ENCODE measurements around the gene EIF3M. TPM values are rescaled to one million over a fixed set of nuclear protein-coding genes. Genes with fewer than 3 reads are reported as not detected.

Gene EIF3M
- total RNA-seq, 4 donors from 2014 or later: 163 to 257 (median 177) TPM

- WGBS, 2 donors: 87 to 88% methylated on average over 7 of the region's 7 CpGs
- Histone ChIP-seq H3K4me1 (no peaks in the 10 kb centered on the region), H3K27me3 (no peaks in the 10 kb centered on the region), H3K4me3 (no peak overlapping the region), H3K27ac (no peak overlapping the region), H3K9me3 (no peaks in the 10 kb centered on the region), H3K36me3 (no peaks in the 10 kb centered on the region)
- TF ChIP-seq POLR2A (IDR thresholded peaks at IDR 0.05) (no peak), CTCF (IDR thresholded peaks at IDR 0.05) (no peak), EP300 (IDR thresholded peaks at IDR 0.05) (no peak)
- no peak for DNase-seq (ENCODE audit: low spot score in 2 of 2)
Measured at GRCh38 chr11:32555895-32556294, 27.7 kb upstream of the EIF3M start.

GRCh38 chr11:32561835-32562234, 21.8 kb upstream of the EIF3M start:
- no peak for DNase-seq (ENCODE audit: low spot score in 2 of 2)
- 83 to 87% methylated on average over 11 of the region's 11 CpGs for WGBS, 2 donors
- no peak for TF ChIP-seq EP300 (IDR thresholded peaks at IDR 0.05)
- TF ChIP-seq POLR2A (IDR thresholded peaks at IDR 0.05): no peak
- TF ChIP-seq CTCF (IDR thresholded peaks at IDR 0.05): no peak

GRCh38 chr11:32562839-32563599, 20.6 kb upstream of the EIF3M start:
- Histone ChIP-seq H3K4me1 (no peaks in the 10 kb centered on the region), H3K9me3 (no peaks in the 10 kb centered on the region), H3K4me3 (no peak overlapping the region), H3K27ac (no peak overlapping the region), H3K27me3 (no peaks in the 10 kb centered on the region), H3K36me3 (no peaks in the 10 kb centered on the region)
- WGBS, 2 donors: 75 to 81% methylated on average over 10 of the region's 10 CpGs
- DNase-seq (ENCODE audit: low spot score in 2 of 2): no peak
- no peak for TF ChIP-seq POLR2A (IDR thresholded peaks at IDR 0.05)
- TF ChIP-seq EP300 (IDR thresholded peaks at IDR 0.05): no peak
- TF ChIP-seq CTCF (IDR thresholded peaks at IDR 0.05): no peak

More at GRCh38 chr11:32561835-32562234, 21.8 kb upstream of the EIF3M start:
- Histone ChIP-seq H3K9me3 (no peaks in the 10 kb centered on the region), H3K4me1 (no peaks in the 10 kb centered on the region), H3K36me3 (no peaks in the 10 kb centered on the region), H3K27ac (no peak overlapping the region), H3K27me3 (no peaks in the 10 kb centered on the region), H3K4me3 (no peak overlapping the region)

- WGBS, 2 donors: 65 to 78% methylated on average over 3 of the region's 3 CpGs
- H3K4me1 ChIP-seq: no peaks in the 10 kb centered on the region
- DNase-seq (ENCODE audit: low spot score in 2 of 2): no peak
- H3K36me3 ChIP-seq: no peaks in the 10 kb centered on the region
- no peak overlapping the region for H3K27ac ChIP-seq
- H3K4me3 ChIP-seq: no peak overlapping the region
- TF ChIP-seq EP300 (IDR thresholded peaks at IDR 0.05): no peak
- no peak for TF ChIP-seq POLR2A (IDR thresholded peaks at IDR 0.05)
- no peak for TF ChIP-seq CTCF (IDR thresholded peaks at IDR 0.05)
- H3K9me3 ChIP-seq: no peaks in the 10 kb centered on the region
- H3K27me3 ChIP-seq: no peaks in the 10 kb centered on the region
Measured at GRCh38 chr11:32563600-32563959, 20.1 kb upstream of the EIF3M start.

- WGBS, 2 donors: 81 to 83% methylated on average over 2 of the region's 2 CpGs
Measured at GRCh38 chr11:32566517-32566916, 17.1 kb upstream of the EIF3M start.

More at GRCh38 chr11:32566517-32566916, 17.1 kb upstream of the EIF3M start:
- no peaks in the 10 kb centered on the region for H3K36me3 ChIP-seq
- DNase-seq (ENCODE audit: low spot score in 2 of 2): no peak
- no peak overlapping the region for H3K4me3 ChIP-seq
- no peaks in the 10 kb centered on the region for H3K4me1 ChIP-seq
- peak overlapping the region in 3 of 4 donors; percentile 4 to 33 (median 12) for H3K27ac ChIP-seq
- TF ChIP-seq POLR2A (IDR thresholded peaks at IDR 0.05): no peak
- TF ChIP-seq EP300 (IDR thresholded peaks at IDR 0.05): no peak
- no peak for TF ChIP-seq CTCF (IDR thresholded peaks at IDR 0.05)
- H3K27me3 ChIP-seq: no peaks in the 10 kb centered on the region
- H3K9me3 ChIP-seq: no peaks in the 10 kb centered on the region
